BJ (cell line): ENCODE results near the gene KLF9. TPM values are rescaled to one million over a fixed set of nuclear protein-coding genes. Genes with fewer than 3 reads are reported as not detected.

Experiments
- CTCF ChIA-PET: fragments of 350-600 bp; formaldehyde crosslinking; extraction: SDS; loops from one replicate; lab custom pipeline; 2021; ENCODE audit warnings: antibody characterized with exemption, inconsistent platforms; lab: Yijun Ruan, JAX
- POLR2A ChIA-PET: fragments of 300-600 bp; sonication (Branson Sonifier 250); formaldehyde crosslinking; extraction: SDS; loops from one replicate; lab custom pipeline; 2021; ENCODE audit warnings: antibody characterized with exemption; lab: Charles Lee
- DNase-seq: peaks from one replicate; pipeline ENCODE4 v3.0.0-alpha.2; 2011; ENCODE audit warnings: low read depth
- H3K27me3 ChIP-seq: 2 replicates; pipeline ENCODE4 v1.6.0; 2011; ENCODE audit warnings: low read length; ENCODE audit not compliant: control insufficient read depth, insufficient read depth
- H3K36me3 ChIP-seq: 2 replicates; pipeline ENCODE4 v1.5.1; 2011; ENCODE audit warnings: low read length; ENCODE audit not compliant: control insufficient read depth, insufficient read depth
- H3K4me3 ChIP-seq: 2 replicates; pipeline ENCODE4 v1.5.1; 2011; ENCODE audit warnings: low read depth, mild to moderate bottlenecking, control low read depth, low read length
- polyA minus RNA-seq: library from RNA; depleted of rRNA, polyadenylated mRNA; stranded (reverse); fragments of >200 nt; gene quantifications from 2 replicates; pipeline ENCODE4 v1.2.3, GENCODE V29; 2011; rRNA and poly(A)+ RNA removed
- polyA plus RNA-seq: library from polyadenylated mRNA; depleted of rRNA; stranded (reverse); fragments of >200 nt; gene quantifications from 2 replicates; pipeline ENCODE4 v1.2.3, GENCODE V29; 2011; rRNA removed
- TF ChIP-seq, protein P1 (sequence below): IDR thresholded peaks from 2 replicates; pipeline ENCODE4 v1.5.1; 2011; ENCODE audit warnings: low read depth, mild to moderate bottlenecking, control low read depth, inconsistent platforms, low read length, moderate library complexity; ENCODE audit not compliant: insufficient read depth

KLF9 gene
- polyA plus RNA-seq = 29.2 and 32.7 TPM in 2 replicates
- polyA minus RNA-seq = 29.0 TPM in 2 replicates

DNA sequence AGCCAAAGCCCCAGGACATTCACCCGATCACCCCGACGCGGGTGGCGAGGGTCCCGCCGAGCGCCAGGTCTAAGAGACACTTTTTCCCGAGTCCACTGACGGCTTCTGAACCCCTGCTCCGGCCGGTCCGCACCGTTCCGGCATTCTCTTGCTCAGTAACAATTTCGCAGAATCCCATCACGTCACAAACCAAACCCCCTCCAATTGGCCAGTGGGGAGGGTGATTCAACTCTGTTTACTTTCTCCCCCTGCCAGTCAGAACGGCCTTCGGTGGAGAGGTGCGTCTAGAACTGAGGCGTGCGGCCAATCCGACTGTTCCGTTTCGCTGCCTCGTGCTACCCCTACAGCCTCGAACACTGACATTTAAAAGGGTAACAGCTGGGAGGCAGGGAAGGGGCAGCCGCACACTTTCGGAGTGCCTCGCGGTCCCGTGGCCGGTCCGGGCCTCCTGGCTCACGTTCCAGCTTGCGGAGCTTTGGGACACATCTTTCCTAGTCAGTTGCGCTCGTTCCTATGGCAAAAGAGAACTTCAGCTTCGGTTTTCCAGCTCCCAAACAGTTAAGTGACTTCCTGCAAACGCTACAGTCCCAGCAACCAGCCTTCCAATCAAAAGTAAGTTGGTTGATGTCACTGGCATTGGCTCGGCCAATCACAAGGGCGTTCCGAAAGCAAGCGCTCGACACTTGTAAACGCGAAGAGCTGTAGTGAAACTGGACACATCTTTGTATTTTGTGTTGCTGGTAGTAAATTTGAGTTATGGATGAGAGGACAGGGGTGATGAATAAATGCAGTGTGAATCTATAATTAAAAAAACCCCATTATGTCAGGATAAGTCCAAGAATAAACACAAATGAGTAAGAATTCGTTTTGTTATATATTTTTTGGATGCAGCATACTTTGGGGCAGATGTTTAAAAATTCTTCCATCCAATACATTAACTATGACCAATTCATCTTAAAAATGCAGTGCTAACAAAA is at the start of gene KLF9:
KLF9 (minus strand) TSS at position 859 of the 977 bp plus-strand sequence. CDS start 1,294 bp downstream, outside the sequence.
- CTCF ChIA-PET = interaction anchor here (1.7 to 2.2 kb wide), 3 partner anchors 58 to 189 kb away, joined by 5 to 9 read pairs (median 6); no protein-coding TSS in a partner anchor
- H3K4me3 ChIP-seq = peak within 1 kb of the TSS; percentile 90
- POLR2A ChIA-PET = interaction anchor here (0.6 to 1.4 kb wide), 4 partner anchors 24 to 188 kb away, joined by 3 to 5 read pairs (median 4); no protein-coding TSS in a partner anchor
- DNase-seq = peak; percentile 95
- H3K36me3 ChIP-seq = no peaks in the 10 kb centered on the region
- H3K27me3 ChIP-seq = no peaks in the 10 kb centered on the region
- TF ChIP-seq, protein P1, sequence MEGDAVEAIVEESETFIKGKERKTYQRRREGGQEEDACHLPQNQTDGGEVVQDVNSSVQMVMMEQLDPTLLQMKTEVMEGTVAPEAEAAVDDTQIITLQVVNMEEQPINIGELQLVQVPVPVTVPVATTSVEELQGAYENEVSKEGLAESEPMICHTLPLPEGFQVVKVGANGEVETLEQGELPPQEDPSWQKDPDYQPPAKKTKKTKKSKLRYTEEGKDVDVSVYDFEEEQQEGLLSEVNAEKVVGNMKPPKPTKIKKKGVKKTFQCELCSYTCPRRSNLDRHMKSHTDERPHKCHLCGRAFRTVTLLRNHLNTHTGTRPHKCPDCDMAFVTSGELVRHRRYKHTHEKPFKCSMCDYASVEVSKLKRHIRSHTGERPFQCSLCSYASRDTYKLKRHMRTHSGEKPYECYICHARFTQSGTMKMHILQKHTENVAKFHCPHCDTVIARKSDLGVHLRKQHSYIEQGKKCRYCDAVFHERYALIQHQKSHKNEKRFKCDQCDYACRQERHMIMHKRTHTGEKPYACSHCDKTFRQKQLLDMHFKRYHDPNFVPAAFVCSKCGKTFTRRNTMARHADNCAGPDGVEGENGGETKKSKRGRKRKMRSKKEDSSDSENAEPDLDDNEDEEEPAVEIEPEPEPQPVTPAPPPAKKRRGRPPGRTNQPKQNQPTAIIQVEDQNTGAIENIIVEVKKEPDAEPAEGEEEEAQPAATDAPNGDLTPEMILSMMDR = no peak

DNA sequence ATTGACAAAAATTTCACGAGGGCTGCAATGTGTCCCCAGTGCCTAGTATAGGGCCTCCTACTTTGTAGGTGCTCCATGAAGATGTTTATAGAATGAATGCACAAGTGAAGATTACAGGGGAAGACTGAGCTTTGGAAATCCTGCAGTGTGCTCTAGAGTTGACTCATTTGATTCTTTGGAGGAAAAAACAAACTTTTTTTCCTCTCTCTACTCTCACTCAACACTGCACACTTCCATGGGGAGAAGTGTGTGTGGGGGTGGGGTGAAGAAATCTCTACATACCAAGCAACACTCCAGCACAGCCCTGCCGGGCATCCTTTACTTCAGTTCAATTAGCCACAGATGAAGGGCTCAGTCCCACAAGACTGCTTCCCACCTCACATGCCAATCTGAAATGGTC is 49.4 kb upstream of the KLF9 start:
- TF ChIP-seq, protein P1 = no peak
- POLR2A ChIA-PET = no interaction called here
- no peak for DNase-seq
- CTCF ChIA-PET = interaction anchor here (1.6 kb wide), 1 partner anchor 17 kb away, joined by 5 read pairs; no protein-coding TSS in a partner anchor
- H3K4me3 ChIP-seq = no peak overlapping the region
- no peaks in the 10 kb centered on the region for H3K27me3 ChIP-seq
- H3K36me3 ChIP-seq = no peaks in the 10 kb centered on the region

DNA sequence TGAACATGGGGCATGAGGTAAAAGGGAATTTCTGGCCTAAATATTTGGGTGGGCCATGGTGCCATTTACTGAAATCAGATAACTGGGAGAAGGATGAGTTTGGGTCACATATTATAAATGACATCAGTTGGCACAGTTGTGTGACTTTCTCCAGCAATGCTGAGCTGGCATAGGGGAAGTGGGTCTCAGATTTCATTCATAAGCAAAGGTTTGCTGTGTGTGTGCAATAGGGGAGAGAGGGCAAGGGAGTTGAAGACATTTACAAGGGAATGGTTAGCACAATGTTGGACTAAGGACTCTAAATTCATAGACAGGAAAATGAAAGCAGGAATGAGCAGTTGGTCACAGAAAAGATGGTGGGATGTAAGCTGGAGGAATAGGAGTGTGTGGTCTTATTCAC is 47.8 kb upstream of the KLF9 start:
- POLR2A ChIA-PET = no interaction called here
- Histone ChIP-seq H3K27me3 (no peaks in the 10 kb centered on the region), H3K4me3 (no peak overlapping the region), H3K36me3 (no peaks in the 10 kb centered on the region)
- no peak for DNase-seq
- CTCF ChIA-PET = no interaction called here
- TF ChIP-seq, protein P1 = no peak

DNA sequence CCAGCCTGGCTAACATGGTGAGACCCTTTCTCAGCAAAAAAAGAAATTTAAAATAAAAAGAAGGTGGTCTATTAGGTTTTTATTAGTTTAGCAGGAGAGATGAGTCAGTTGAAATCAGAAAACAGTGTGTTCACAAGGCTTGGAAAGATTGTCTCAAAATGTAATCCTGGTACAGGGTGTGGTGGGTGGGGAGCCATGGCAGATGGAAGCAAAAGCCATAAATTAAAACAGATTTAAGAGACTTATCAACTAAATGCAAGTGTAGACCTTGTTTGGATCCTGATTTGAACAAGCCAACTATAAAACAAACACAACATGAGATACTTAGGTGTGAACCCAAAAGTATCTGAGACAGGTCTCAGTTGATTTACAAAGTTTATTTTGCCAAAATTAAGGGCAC is 42.8 kb upstream of the KLF9 start:
- no peaks in the 10 kb centered on the region for H3K27me3 ChIP-seq
- TF ChIP-seq, protein P1 = no peak
- POLR2A ChIA-PET = no interaction called here
- no peak overlapping the region for H3K4me3 ChIP-seq
- CTCF ChIA-PET = interaction anchor here (1.0 kb wide), 1 partner anchor 10 kb away, joined by 3 read pairs; no protein-coding TSS in a partner anchor
- H3K36me3 ChIP-seq = no peaks in the 10 kb centered on the region
- DNase-seq = no peak

DNA sequence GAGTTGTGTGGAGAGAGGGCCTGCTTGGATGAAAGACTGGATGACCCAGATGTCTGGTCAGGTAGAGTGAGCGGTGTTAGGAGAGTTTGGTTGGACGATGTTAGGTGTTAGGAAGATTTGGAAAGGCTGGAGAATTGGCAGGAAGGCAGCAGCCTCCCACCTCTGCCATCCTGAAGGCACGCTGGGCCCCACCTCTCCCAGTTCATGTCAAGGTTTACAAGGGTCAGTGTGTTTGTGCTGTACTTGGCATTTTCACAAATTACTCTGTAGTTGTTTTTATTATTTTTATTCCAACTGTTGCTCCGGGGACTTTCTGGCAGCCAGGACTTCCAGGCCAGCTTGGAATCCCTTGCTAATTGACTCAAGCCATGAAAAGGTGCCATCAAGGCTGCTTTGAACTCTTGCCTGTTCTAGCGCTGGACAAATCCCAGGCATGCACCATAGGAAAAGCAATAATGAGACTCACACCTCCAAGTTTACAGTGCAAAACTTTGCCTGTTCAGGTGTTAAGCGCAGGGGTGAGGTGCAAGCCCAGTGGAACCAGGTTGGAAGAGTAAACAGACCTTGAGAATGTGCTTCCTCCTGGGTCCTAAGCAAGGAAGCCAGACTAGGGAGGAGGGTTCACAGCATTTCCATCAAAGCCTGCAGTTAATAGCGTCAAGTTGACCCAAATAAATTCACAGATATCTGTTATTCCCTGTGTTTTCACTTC is 41.7 kb upstream of the KLF9 start:
- no peaks in the 10 kb centered on the region for H3K27me3 ChIP-seq
- TF ChIP-seq, protein P1 = no peak
- ChIA-PET CTCF (no interaction called here), POLR2A (no interaction called here)
- no peaks in the 10 kb centered on the region for H3K36me3 ChIP-seq
- no peak overlapping the region for H3K4me3 ChIP-seq
- no peak for DNase-seq
